Activated CD8-positive, alpha-beta memory T cell treated with anti-CD3 and anti-CD28 coated beads, Interleukin-2, amount 50 U/mL, for 1 hour (primary cell): ENCODE results near the gene EIF3F.
"Not testable (repeated sequence)": the region's sequence is repeated elsewhere in the genome, so short reads cannot be mapped to it uniquely, and the experiment has no call there.

Experiments
- DNase-seq: peaks from one replicate; pipeline ENCODE4 v3.0.0-alpha.2; 2020; ENCODE audit errors: extremely low read depth

Gene EIF3F

GRCh38 chr11:7987560-7987883, 385 bp downstream of the EIF3F start:
- not testable (repeated sequence) for DNase-seq

GRCh38 chr11:7994581-7995278, 7.6 kb downstream of the EIF3F start:
- DNase-seq, result no peak

- no peak for DNase-seq
Measured at GRCh38 chr11:7999795-8000194, 12.7 kb downstream of the EIF3F start.

GRCh38 chr11:8000390-8000789, 13.3 kb downstream of the EIF3F start:
- no peak for DNase-seq

GRCh38 chr11:8002676-8003075, 15.5 kb downstream of the EIF3F start:
- DNase-seq, result no peak

GRCh38 chr11:8003187-8003586, 16.1 kb downstream of the EIF3F start:
- DNase-seq, result no peak

- no peak for DNase-seq
Measured at GRCh38 chr11:8004008-8004407, 16.9 kb downstream of the EIF3F start.

- no peak for DNase-seq
Measured at GRCh38 chr11:8005556-8005955, 18.4 kb downstream of the EIF3F start.

GRCh38 chr11:8006349-8006977, 19.3 kb downstream of the EIF3F start:
- no peak for DNase-seq

- no peak for DNase-seq
Measured at GRCh38 chr11:8008212-8008611, 21.1 kb downstream of the EIF3F start.

GRCh38 chr11:8009856-8010255, 22.7 kb downstream of the EIF3F start:
- DNase-seq, result no peak

GRCh38 chr11:8011371-8011770, 24.2 kb downstream of the EIF3F start:
- DNase-seq, result no peak

GRCh38 chr11:8011981-8012444, 24.9 kb downstream of the EIF3F start:
- DNase-seq, result no peak

GRCh38 chr11:8013833-8014232, 26.7 kb downstream of the EIF3F start:
- no peak for DNase-seq

GRCh38 chr11:8015753-8016239, 28.7 kb downstream of the EIF3F start:
- no peak for DNase-seq

- DNase-seq, result no peak
Measured at GRCh38 chr11:8016440-8016839, 29.3 kb downstream of the EIF3F start.

GRCh38 chr11:8017071-8017470, 29.9 kb downstream of the EIF3F start:
- no peak for DNase-seq

GRCh38 chr11:8017894-8018483, 30.9 kb downstream of the EIF3F start:
- DNase-seq, result no peak

- peak; percentile 44 for DNase-seq
Measured at GRCh38 chr11:8018484-8019313, 31.6 kb downstream of the EIF3F start.

GRCh38 chr11:8019314-8020243, 32.4 kb downstream of the EIF3F start:
- DNase-seq, result no peak

GRCh38 chr11:8020244-8020597, 33.1 kb downstream of the EIF3F start:
- no peak for DNase-seq
